ENCODE data around the gene SCML1. TPM values are rescaled to one million over a fixed set of nuclear protein-coding genes. Genes with fewer than 3 reads are reported as not detected.

Gene SCML1
- total RNA-seq, 4 donors from 2014 or later: 14.9 to 18.8 (median 16.6) TPM

GRCh38 chrX:17700976-17701375 lies 36.3 kb upstream of the SCML1 start:
- Histone ChIP-seq H3K9me3 (no peaks in the 10 kb centered on the region), H3K4me1 (no peaks in the 10 kb centered on the region), H3K4me3 (no peak overlapping the region), H3K27me3 (no peaks in the 10 kb centered on the region), H3K36me3 (no peaks in the 10 kb centered on the region), H3K27ac (no peak overlapping the region)
- TF ChIP-seq POLR2A (IDR thresholded peaks at IDR 0.05): no peak
- no peak for DNase-seq (ENCODE audit: low spot score in 2 of 2)
- 69 to 81% methylated on average over 1 of the region's 1 CpG for whole genome bisulfite sequencing, 2 donors

- H3K36me3 ChIP-seq: no peaks in the 10 kb centered on the region
- H3K4me1 ChIP-seq: no peaks in the 10 kb centered on the region
- H3K27ac ChIP-seq: no peak overlapping the region
- no peak overlapping the region for H3K4me3 ChIP-seq
- DNase-seq (ENCODE audit: low spot score in 2 of 2): no peak
- no peaks in the 10 kb centered on the region for H3K9me3 ChIP-seq
- TF ChIP-seq POLR2A (IDR thresholded peaks at IDR 0.05): no peak
- 78 to 83% methylated on average over 2 of the region's 2 CpGs for WGBS, 2 donors
- no peaks in the 10 kb centered on the region for H3K27me3 ChIP-seq
These were observed 34.1 kb upstream of the SCML1 start for GRCh38 chrX:17703201-17703600.

- Histone ChIP-seq H3K27me3 (no peaks in the 10 kb centered on the region), H3K9me3 (no peaks in the 10 kb centered on the region), H3K4me1 (no peaks in the 10 kb centered on the region), H3K36me3 (no peaks in the 10 kb centered on the region), H3K27ac (no peak overlapping the region), H3K4me3 (no peak overlapping the region)
- WGBS, 2 donors: 83 to 94% methylated on average over 2 of the region's 2 CpGs
- DNase-seq (ENCODE audit: low spot score in 2 of 2): no peak
- no peak for TF ChIP-seq POLR2A (IDR thresholded peaks at IDR 0.05)
- TF ChIP-seq CTCF (IDR thresholded peaks at IDR 0.05): no peak
- no peak for TF ChIP-seq EP300 (IDR thresholded peaks at IDR 0.05)
These were observed 32.1 kb upstream of the SCML1 start for GRCh38 chrX:17705211-17705610.

- H3K4me1 ChIP-seq: no peaks in the 10 kb centered on the region
- H3K27me3 ChIP-seq: no peaks in the 10 kb centered on the region
- TF ChIP-seq CTCF (IDR thresholded peaks at IDR 0.05): no peak
- no peaks in the 10 kb centered on the region for H3K9me3 ChIP-seq
- WGBS, 2 donors: 88 to 91% methylated on average over 4 of the region's 4 CpGs
- no peak for DNase-seq (ENCODE audit: low spot score in 2 of 2)
- H3K4me3 ChIP-seq: no peak overlapping the region
- H3K27ac ChIP-seq: no peak overlapping the region
- H3K36me3 ChIP-seq: no peaks in the 10 kb centered on the region
These were observed 30.6 kb upstream of the SCML1 start for GRCh38 chrX:17706676-17707075.

GRCh38 chrX:17707731-17708130 lies 29.6 kb upstream of the SCML1 start:
- DNase-seq (ENCODE audit: low spot score in 2 of 2): no peak
- no peak overlapping the region for H3K27ac ChIP-seq
- H3K4me1 ChIP-seq: no peaks in the 10 kb centered on the region
- H3K36me3 ChIP-seq: no peaks in the 10 kb centered on the region
- no peaks in the 10 kb centered on the region for H3K27me3 ChIP-seq
- H3K4me3 ChIP-seq: no peak overlapping the region
- TF ChIP-seq EP300 (IDR thresholded peaks at IDR 0.05) (no peak), CTCF (IDR thresholded peaks at IDR 0.05) (no peak), POLR2A (IDR thresholded peaks at IDR 0.05) (no peak)
- H3K9me3 ChIP-seq: no peaks in the 10 kb centered on the region
- 88% methylated on average over 3 of the region's 3 CpGs for WGBS, 2 donors

GRCh38 chrX:17710871-17711301 lies 26.4 kb upstream of the SCML1 start:
- TF ChIP-seq EP300 (IDR thresholded peaks at IDR 0.05) (no peak), POLR2A (IDR thresholded peaks at IDR 0.05) (no peak)
- DNase-seq (ENCODE audit: low spot score in 2 of 2): no peak
- 40 to 61% methylated on average over 1 of the region's 1 CpG for WGBS, 2 donors
- no peaks in the 10 kb centered on the region for H3K36me3 ChIP-seq
- no peak overlapping the region for H3K4me3 ChIP-seq
- H3K27me3 ChIP-seq: no peaks in the 10 kb centered on the region
- H3K27ac ChIP-seq: no peak overlapping the region
- no peaks in the 10 kb centered on the region for H3K4me1 ChIP-seq
- H3K9me3 ChIP-seq: no peaks in the 10 kb centered on the region

GRCh38 chrX:17713288-17713687 lies 24.0 kb upstream of the SCML1 start:
- no peaks in the 10 kb centered on the region for H3K9me3 ChIP-seq
- TF ChIP-seq EP300 (IDR thresholded peaks at IDR 0.05) (no peak), CTCF (IDR thresholded peaks at IDR 0.05) (no peak), POLR2A (IDR thresholded peaks at IDR 0.05) (no peak)
- no peak for DNase-seq (ENCODE audit: low spot score in 2 of 2)
- no peaks in the 10 kb centered on the region for H3K36me3 ChIP-seq
- WGBS, 2 donors: 52 to 71% methylated on average over 2 of the region's 2 CpGs
- H3K4me1 ChIP-seq: no peaks in the 10 kb centered on the region
- H3K27ac ChIP-seq: no peak overlapping the region
- H3K27me3 ChIP-seq: no peaks in the 10 kb centered on the region
- no peak overlapping the region for H3K4me3 ChIP-seq

Data from tibial nerve (tissue), 4 donors.